ENCODE measurements around the gene RFPL4AL1.

RFPL4AL1 gene

GRCh38 chr19:55781112-55781511 is 12.2 kb downstream of the RFPL4AL1 start:
- Histone ChIP-seq H3K4me1 (no peaks in the 10 kb centered on the region), H3K9me3 (no peaks in the 10 kb centered on the region), H3K4me3 (no peak overlapping the region), H3K36me3 (replicated peaks) (no peaks in the 10 kb centered on the region), H3K27me3 (ENCODE audit: low read depth) (no peaks in the 10 kb centered on the region)
- in situ Hi-C loops (cut with MboI; ENCODE audit: low sequenced_read_pairs): no loop called here
- DNase-seq (ENCODE audit: low spot score in 2 of 2): no peak

- Histone ChIP-seq H3K4me1 (no peaks in the 10 kb centered on the region), H3K36me3 (replicated peaks) (no peaks in the 10 kb centered on the region), H3K27me3 (ENCODE audit: low read depth) (no peaks in the 10 kb centered on the region), H3K4me3 (no peak overlapping the region), H3K9me3 (no peaks in the 10 kb centered on the region)
- DNase-seq (ENCODE audit: low spot score in 2 of 2): no peak
- in situ Hi-C loops (cut with MboI; ENCODE audit: low sequenced_read_pairs): no loop called here
These were observed 26.1 kb downstream of the RFPL4AL1 start for GRCh38 chr19:55795021-55795420.

GRCh38 chr19:55801416-55801815 is 32.5 kb downstream of the RFPL4AL1 start:
- Histone ChIP-seq H3K27me3 (ENCODE audit: low read depth) (no peaks in the 10 kb centered on the region), H3K9me3 (no peaks in the 10 kb centered on the region), H3K36me3 (replicated peaks) (no peaks in the 10 kb centered on the region), H3K4me3 (no peak overlapping the region), H3K4me1 (no peaks in the 10 kb centered on the region)
- DNase-seq (ENCODE audit: low spot score in 2 of 2): no peak
- in situ Hi-C loops (cut with MboI; ENCODE audit: low sequenced_read_pairs): no loop called here

GRCh38 chr19:55802281-55802680 is 33.4 kb downstream of the RFPL4AL1 start:
- Histone ChIP-seq H3K27me3 (ENCODE audit: low read depth) (no peaks in the 10 kb centered on the region), H3K4me1 (no peaks in the 10 kb centered on the region), H3K36me3 (replicated peaks) (no peaks in the 10 kb centered on the region), H3K9me3 (no peaks in the 10 kb centered on the region), H3K4me3 (no peak overlapping the region)
- no peak for DNase-seq (ENCODE audit: low spot score in 2 of 2)
- in situ Hi-C loops (cut with MboI; ENCODE audit: low sequenced_read_pairs): no loop called here

- peak; percentile 52 to 65 for DNase-seq (ENCODE audit: low spot score in 2 of 2)
- 0 out of 2 replicates have a peak, but pooled peaks cover 2% of the 10 kb centered on the region for H3K9me3 ChIP-seq
- in situ Hi-C loops (cut with MboI; ENCODE audit: low sequenced_read_pairs): no loop called here
- H3K27me3 ChIP-seq (ENCODE audit: low read depth): no peaks in the 10 kb centered on the region
- no peaks in the 10 kb centered on the region for H3K36me3 ChIP-seq (replicated peaks)
- no peak overlapping the region for H3K4me3 ChIP-seq
- no peaks in the 10 kb centered on the region for H3K4me1 ChIP-seq
These were observed 40.6 kb downstream of the RFPL4AL1 start for GRCh38 chr19:55809381-55810058.

GRCh38 chr19:55811340-55811739 is 42.4 kb downstream of the RFPL4AL1 start:
- Histone ChIP-seq H3K4me1 (no peaks in the 10 kb centered on the region), H3K4me3 (no peak overlapping the region), H3K36me3 (replicated peaks) (no peaks in the 10 kb centered on the region), H3K27me3 (ENCODE audit: low read depth) (no peaks in the 10 kb centered on the region), H3K9me3 (0 out of 2 replicates have a peak, but pooled peaks cover 2% of the 10 kb centered on the region)
- no peak for DNase-seq (ENCODE audit: low spot score in 2 of 2)
- in situ Hi-C loops (cut with MboI; ENCODE audit: low sequenced_read_pairs): no loop called here

- in situ Hi-C loops (cut with MboI; ENCODE audit: low sequenced_read_pairs): no loop called here
- H3K9me3 ChIP-seq: 0 out of 2 replicates have a peak, but pooled peaks cover 2% of the 10 kb centered on the region
- no peak overlapping the region for H3K4me3 ChIP-seq
These were observed 43.5 kb downstream of the RFPL4AL1 start for GRCh38 chr19:55812449-55812848.

GRCh38 chr19:55813906-55814305 is 45.0 kb downstream of the RFPL4AL1 start:
- in situ Hi-C loops (cut with MboI; ENCODE audit: low sequenced_read_pairs): no loop called here
- 0 out of 2 replicates have a peak, but pooled peaks cover under 1% of the 10 kb centered on the region for H3K9me3 ChIP-seq
- H3K27me3 ChIP-seq (ENCODE audit: low read depth): no peaks in the 10 kb centered on the region
- no peak for DNase-seq (ENCODE audit: low spot score in 2 of 2)
- H3K4me1 ChIP-seq: no peaks in the 10 kb centered on the region
- H3K4me3 ChIP-seq: no peak overlapping the region
- no peaks in the 10 kb centered on the region for H3K36me3 ChIP-seq (replicated peaks)

More at GRCh38 chr19:55812449-55812848, 43.5 kb downstream of the RFPL4AL1 start:
- Histone ChIP-seq H3K4me1 (no peaks in the 10 kb centered on the region), H3K36me3 (replicated peaks) (no peaks in the 10 kb centered on the region), H3K27me3 (ENCODE audit: low read depth) (no peaks in the 10 kb centered on the region)
- DNase-seq (ENCODE audit: low spot score in 2 of 2): no peak

- no peaks in the 10 kb centered on the region for H3K36me3 ChIP-seq (replicated peaks)
- DNase-seq (ENCODE audit: low spot score in 2 of 2): no peak
- no peaks in the 10 kb centered on the region for H3K27me3 ChIP-seq (ENCODE audit: low read depth)
- no peak overlapping the region for H3K4me3 ChIP-seq
- no peaks in the 10 kb centered on the region for H3K4me1 ChIP-seq
- in situ Hi-C loops (cut with MboI; ENCODE audit: low sequenced_read_pairs): no loop called here
- H3K9me3 ChIP-seq: no peaks in the 10 kb centered on the region
These were observed 51.1 kb downstream of the RFPL4AL1 start for GRCh38 chr19:55820037-55820436.
